Astrocyte of the spinal cord (primary cell): ENCODE results near the gene MPP3.
A peak's percentile ranks its signal among the peaks of the same experiment; 100 is the strongest.

ENCODE experiments used
- DNase-seq: peaks from one replicate; pipeline ENCODE4 v3.0.0; 2011; ENCODE audit warnings: low read depth, low spot score
- H3K4me3 ChIP-seq: 2 replicates; pipeline ENCODE4 v1.5.1; 2011; ENCODE audit warnings: low read depth, mild to moderate bottlenecking, low read length, moderate library complexity
- in situ Hi-C: cut with HindIII; loops from 2 replicates; pipeline ENCODE4 v1.10.0; 2017; ENCODE audit warnings: low sequenced_read_pairs
- TF ChIP-seq, protein P1 (sequence below): IDR thresholded peaks from 2 replicates; pipeline ENCODE4 v1.5.1; 2012; ENCODE audit warnings: low read depth, mild to moderate bottlenecking, low read length, inconsistent platforms

MPP3 gene

DNA sequence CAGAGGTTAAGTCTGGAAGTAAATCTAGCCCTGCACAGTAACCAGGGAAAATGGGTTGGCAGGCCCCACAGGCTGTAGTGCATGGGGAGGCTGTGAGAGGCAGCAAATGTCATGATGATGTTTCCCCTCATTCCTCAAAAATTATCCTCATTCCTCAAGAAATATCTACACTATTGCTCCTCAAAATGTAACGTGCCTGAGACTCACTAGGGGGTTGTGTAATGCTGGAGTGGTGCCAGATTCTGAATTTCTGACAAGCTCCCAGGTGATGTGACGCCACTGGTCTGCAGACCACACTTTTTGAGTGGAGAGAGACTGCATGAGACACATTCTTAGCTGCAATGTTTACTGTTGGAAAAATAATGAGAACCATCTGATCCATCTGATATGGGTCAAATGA is 1.2 kb upstream of the MPP3 start:
- DNase-seq, result no peak
- in situ Hi-C loops, result no loop called here
- no peak overlapping the region for H3K4me3 ChIP-seq
- TF ChIP-seq, protein P1, sequence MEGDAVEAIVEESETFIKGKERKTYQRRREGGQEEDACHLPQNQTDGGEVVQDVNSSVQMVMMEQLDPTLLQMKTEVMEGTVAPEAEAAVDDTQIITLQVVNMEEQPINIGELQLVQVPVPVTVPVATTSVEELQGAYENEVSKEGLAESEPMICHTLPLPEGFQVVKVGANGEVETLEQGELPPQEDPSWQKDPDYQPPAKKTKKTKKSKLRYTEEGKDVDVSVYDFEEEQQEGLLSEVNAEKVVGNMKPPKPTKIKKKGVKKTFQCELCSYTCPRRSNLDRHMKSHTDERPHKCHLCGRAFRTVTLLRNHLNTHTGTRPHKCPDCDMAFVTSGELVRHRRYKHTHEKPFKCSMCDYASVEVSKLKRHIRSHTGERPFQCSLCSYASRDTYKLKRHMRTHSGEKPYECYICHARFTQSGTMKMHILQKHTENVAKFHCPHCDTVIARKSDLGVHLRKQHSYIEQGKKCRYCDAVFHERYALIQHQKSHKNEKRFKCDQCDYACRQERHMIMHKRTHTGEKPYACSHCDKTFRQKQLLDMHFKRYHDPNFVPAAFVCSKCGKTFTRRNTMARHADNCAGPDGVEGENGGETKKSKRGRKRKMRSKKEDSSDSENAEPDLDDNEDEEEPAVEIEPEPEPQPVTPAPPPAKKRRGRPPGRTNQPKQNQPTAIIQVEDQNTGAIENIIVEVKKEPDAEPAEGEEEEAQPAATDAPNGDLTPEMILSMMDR, result no peak

DNA sequence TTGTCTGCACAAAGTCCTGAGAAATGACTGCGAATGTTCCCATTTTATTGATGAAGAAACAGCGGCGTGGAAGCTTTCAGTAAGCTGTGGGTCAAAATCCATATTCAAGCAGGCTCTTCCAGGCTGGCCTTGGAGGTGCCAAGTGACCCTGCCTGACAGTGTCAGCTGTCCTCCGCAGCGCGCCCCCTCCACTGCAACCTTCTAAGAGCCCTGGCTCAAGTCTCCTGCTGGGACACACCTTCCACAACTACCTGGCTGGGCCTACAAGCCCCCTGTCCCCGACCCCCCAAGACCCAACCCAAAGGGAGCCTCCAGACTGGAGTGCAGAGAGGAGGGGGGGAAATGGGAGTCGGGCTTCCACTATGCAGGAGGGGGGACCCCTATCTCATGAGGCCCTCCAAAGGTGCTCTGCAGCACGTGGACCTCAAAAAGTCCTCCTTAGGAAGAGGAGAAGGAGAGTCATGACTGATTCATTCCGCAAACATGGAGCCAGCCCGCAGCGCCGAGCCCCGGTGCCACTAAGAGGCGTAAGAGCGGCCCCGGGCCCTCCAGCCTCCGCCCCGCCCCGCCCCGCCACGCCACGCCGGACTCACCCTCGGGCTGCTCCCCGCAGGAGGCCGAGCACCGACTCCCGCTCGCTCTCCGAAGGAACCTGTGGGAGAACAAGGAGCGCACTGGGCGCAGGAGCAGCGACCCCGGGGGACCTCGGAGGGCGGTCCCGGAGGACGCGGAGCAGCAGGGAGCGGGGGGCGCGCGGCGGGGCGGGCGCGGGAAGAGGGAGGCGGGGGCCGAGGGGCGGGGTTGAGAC is 574 bp downstream of the MPP3 start:
- in situ Hi-C loops, result no loop called here
- peak; percentile 73 for DNase-seq
- H3K4me3 ChIP-seq, result peak overlapping the region; percentile 53
- TF ChIP-seq, protein P1, result no peak

DNA sequence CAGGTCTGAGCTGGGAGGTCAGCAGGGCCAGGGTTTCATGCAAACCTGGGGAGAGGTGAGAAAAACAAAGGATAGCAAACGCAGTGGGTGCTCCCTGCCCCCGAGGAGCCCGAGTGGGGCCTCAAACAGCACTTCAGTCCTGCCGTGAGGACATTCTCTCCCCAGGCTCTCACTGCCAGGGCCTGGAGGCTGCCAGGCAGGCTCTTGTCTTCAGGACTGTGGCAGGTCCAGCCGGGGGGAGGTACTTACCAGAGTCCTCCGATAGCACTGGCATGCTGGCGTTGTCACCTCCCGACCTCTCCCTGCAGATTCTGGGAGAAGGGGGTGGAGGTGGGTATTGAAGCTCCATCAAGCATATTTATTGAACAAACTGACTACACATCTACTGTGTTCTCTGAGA is 1.3 kb downstream of the MPP3 start:
- in situ Hi-C loops, result no loop called here
- DNase-seq, result no peak
- H3K4me3 ChIP-seq, result no peak overlapping the region
- TF ChIP-seq, protein P1, result no peak

DNA sequence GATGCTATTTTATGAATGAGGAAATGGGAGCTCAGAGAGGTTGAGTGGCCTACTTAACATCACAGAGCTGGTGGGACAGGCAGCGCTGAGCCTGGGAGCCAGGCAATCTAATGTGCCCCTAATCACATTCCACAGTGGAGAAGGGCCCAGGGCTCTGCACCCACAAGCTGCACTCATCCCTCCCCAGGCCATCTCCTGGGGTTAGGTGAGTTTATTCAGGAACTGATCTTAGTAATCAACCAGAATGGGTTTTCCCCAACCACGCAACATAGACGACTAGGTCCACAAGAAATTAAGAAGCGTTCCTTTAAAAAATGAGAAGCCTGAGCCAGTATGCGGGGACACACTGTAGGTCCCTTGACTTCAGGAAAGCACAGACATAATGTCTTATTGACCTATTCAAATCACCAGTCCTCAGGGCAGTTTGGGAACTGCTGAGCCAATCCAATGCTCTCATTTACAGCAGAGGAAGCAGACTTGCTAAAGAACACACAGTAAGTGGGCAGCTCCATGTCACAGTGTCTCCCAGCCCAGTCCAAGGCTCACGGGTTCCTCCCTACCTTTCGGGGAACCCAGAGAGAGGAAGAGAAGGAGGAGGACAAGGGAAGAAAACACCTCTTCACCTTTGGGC is 2.3 kb downstream of the MPP3 start:
- in situ Hi-C loops, result no loop called here
- no peak overlapping the region for H3K4me3 ChIP-seq
- DNase-seq, result no peak
- TF ChIP-seq, protein P1, result no peak

DNA sequence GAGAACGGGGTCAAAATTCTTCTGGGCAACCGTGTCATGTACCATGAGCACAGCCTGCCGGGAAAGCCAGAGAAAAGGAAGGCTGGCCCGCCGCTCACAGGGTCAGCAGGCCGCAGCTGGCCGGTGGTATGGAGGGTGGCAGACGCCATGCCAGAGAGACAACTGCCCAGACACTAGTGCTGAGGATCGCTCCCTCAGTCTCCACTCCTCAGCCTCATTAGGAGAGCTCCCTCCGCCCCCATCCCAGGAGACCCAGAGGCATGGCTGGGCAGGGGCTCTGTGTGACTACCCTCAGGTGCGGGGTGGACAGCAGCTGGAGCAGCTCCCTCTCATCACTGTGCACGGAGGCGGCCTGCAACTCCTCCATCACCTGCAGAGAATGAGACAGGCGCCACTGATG is 3.2 kb downstream of the MPP3 start:
- in situ Hi-C loops, result no loop called here
- no peak for DNase-seq

DNA sequence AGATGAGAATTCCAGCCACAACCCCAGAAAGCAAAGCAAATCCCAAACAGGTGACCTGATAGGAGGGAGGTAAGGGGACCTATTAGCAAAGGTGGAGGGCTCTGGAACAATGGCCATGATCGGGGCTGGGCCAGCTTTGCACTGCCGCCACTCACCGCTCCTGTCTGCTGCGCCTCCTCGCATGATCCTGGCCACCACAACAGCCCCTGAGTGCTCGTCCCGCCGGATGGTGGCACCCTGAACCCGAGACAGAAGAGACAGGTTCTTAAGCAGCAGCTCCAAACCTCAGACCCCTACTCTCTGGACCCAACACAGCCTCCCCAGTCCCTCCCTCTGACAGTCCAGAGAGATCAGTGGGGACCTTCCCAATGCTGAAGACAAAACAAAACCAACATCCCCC is 5.3 kb downstream of the MPP3 start:
- H3K4me3 ChIP-seq, result no peak overlapping the region
- no peak for DNase-seq
- in situ Hi-C loops, result no loop called here
- TF ChIP-seq, protein P1, result no peak

More for the DNA sequence above, 3.2 kb downstream of the MPP3 start:
- TF ChIP-seq, protein P1, result no peak
- no peak overlapping the region for H3K4me3 ChIP-seq
